HFF-Myc (cell line): ENCODE measurements around the gene INAFM2.

ENCODE experiments used
- DNase-seq: peaks from one replicate; pipeline ENCODE4 v3.0.0-alpha.2; 2011; ENCODE audit warnings: low read depth; ENCODE audit errors: extremely low read depth
- H3K4me3 ChIP-seq: replicated peaks from 2 replicates; pipeline ENCODE4 v1.5.1; 2011; ENCODE audit warnings: low read depth, mild to moderate bottlenecking, control low read depth, low read length
- CTCF ChIP-seq: IDR thresholded peaks from 2 replicates; pipeline ENCODE4 v1.5.1; 2012; ENCODE audit warnings: mild to moderate bottlenecking, low read depth, low read length, control low read depth; ENCODE audit errors: missing control alignments

The INAFM2 gene

DNA sequence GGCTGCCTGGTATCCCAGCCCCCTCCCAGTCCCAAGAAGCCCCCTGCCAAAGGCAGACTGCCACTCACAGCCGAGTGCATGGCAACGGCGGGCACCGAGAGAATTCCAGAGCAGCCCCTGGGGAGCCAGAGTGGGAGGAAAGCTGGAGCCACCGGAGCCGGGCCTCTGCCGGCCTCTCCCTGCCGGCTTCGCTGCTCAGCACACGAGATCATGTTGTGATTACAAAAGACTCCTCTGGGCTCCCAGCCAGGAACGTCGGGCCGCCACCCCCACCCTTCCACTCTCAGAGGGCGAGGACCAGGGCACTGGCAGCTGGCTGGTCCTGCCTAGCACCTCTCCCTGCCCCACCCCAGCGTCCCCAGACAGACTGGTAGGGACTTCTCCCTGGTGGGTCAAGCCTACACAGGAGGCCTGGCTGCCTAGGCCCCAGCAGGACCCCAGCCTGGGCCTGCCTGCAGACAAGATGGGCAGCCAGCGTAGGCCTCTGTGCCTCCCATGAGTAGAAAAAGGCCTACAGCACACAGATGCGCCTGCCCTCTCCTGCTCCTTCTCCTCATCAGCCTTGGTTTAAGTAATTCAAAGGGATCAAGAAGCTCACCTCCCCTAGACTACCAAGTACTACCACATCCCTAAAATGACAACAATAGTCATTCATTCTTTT, 17.4 kb downstream of the INAFM2 start, which contains the start of gene CCDC9B:
TSS of gene CCDC9B (minus strand) at position 200 of the 661 bp plus-strand sequence. CDS start at position 80, 120 bp downstream.
- peak within 1 kb of the TSS; percentile 39 for H3K4me3 ChIP-seq

DNA sequence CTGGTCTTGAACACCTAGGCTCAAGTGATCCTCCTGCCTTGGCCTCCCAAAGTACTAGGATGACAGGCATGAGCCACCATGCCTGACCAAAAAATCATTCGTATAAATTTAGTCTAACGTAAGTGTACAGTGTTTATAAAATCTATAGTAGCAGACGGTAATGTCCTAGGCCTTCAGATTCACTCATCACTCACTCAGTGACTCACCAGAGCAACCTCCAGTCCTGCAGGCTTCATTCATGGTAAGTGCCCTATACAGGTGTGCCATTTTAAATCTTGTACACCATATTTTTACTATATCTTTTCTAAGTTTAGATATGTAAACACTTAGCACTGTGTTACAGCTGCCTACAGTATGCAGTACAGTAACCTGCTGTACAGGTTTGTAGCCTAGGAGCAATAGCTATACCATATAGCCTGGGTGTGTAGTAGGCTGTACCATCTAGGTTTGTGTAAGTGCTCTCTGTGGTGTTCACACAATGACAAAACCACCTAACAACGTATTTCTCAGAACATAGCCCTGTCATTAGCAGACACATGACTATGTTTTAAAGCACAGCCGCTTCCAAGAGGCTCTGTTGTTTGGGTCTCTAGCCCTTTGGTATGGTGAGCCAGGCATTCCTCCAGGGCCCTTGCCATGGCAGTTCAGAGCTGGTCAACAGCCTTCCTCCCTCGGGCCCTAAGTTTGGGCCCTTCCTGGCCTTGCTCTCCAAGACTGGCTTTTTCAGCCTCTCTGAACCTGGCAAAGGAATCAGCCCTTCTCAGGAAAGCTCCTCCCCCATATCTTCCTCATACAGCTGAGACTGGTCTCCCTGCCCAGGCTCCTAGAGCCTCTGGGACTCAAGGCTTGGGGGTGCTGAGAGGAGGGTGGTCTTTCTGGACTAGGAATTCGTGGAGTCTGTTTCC, 19.2 kb downstream of the INAFM2 start:
- H3K4me3 ChIP-seq = no peak overlapping the region
- DNase-seq = no peak
- TF ChIP-seq CTCF = no peak

More for the DNA sequence above, 17.4 kb downstream of the INAFM2 start, which contains the start of gene CCDC9B:
- no peak for TF ChIP-seq CTCF
- DNase-seq = no peak

GRCh38 chr15:40343512-40343911, 20.0 kb downstream of the INAFM2 start:
- TF ChIP-seq CTCF = no peak
- no peak for DNase-seq
- no peak overlapping the region for H3K4me3 ChIP-seq

GRCh38 chr15:40344217-40344616, 20.7 kb downstream of the INAFM2 start:
- no peak for TF ChIP-seq CTCF
- H3K4me3 ChIP-seq = no peak overlapping the region
- no peak for DNase-seq

DNA sequence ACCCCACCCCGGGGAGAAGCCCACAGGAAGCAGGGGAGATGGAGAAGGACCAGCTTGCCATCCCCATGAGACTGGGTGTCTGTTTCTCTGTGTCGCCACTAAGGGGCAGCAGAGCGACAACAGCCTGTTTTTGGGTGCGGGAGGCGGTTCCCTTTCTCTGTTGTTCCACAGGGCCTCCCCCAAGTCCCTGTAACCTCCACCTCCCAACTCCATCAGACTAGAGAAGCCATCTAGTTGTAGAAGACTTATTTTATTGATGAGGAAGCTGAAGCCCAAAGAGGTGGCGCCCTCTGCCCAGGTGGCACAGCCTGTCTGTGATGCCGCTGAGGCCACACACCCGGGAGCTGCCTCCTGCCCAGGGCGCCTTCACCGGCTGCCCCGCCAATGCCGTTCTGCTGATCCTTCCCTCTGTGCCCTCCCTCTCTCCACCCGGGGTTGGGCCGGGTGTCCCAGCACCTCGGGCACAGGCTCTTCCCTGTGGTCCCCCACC, 21.2 kb downstream of the INAFM2 start:
- H3K4me3 ChIP-seq = no peak overlapping the region
- TF ChIP-seq CTCF = peak; percentile 83
- no peak for DNase-seq

DNA sequence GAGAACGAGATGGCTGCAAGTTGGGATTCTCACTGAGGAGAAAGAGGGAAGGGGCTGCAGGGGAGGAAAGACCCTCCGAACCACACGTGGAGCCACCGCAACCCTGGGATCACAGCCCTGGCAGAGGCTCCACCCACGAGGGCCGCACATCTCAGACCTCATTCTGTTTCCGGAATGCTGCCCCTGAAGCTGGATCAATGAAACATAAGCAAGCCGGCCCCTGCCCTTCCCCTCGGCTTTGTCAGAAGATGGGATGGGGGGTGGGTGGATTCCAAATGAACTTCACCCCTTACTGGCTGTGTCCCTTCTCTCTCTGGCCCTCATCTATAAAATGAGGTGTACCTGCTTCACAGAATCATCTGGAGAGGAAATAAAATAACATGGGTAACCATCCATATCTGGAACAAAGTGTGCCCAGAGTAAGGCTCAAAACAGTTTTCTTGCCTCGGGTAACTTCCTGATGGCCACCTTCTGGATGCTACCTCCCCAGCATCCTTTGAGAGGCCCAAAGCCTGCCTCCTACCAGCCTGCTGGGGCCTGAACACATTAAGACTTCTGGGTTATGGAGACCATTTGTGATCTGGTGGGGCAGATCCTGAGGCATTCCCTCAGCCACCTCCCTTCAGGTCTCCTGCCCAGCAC, 21.9 kb downstream of the INAFM2 start:
- no peak for DNase-seq
- no peak for TF ChIP-seq CTCF
- H3K4me3 ChIP-seq = no peak overlapping the region
